ENCODE measurements around the gene AKR1C4. TPM values are rescaled to one million over a fixed set of nuclear protein-coding genes. Genes with fewer than 3 reads are reported as not detected.
"Not testable (repeated sequence)": the region's sequence is repeated elsewhere in the genome, so short reads cannot be mapped to it uniquely, and the experiment has no call there.

The AKR1C4 gene
- total RNA-seq, 1 donor from 2014 or later, result not detected

DNA sequence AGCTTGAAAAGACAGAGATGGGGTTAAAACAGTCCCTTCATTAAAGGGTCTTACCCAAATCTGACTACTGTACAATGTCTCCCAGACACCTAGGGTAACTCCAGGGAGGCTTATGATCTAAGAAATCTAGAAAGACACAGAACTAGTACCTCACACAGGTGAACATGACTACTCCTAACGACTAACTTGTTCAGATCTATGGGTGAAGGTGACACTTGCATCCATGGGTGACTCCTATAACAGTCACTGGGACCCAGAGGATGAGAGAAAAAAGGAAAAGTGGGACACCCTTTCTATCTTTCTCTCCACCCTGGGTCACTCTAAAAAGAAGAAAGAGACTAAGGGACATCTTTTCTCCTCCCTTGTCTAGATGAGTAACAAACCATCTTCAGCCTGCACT is 30.9 kb upstream of the AKR1C4 start:
- no peak overlapping the region for H3K4me3 Mint-ChIP-seq (ENCODE audit: unreplicated experiment)
- H3K27ac Mint-ChIP-seq (ENCODE audit: unreplicated experiment), result no peak overlapping the region
- H3K27me3 Mint-ChIP-seq (ENCODE audit: low read depth), result peaks cover 4% of the 10 kb centered on the region
- peaks cover 9% of the 10 kb centered on the region for H3K36me3 Mint-ChIP-seq (ENCODE audit: low read depth)
- no peak for DNase-seq (ENCODE audit: low spot score)
- TF ChIP-seq, protein P1, sequence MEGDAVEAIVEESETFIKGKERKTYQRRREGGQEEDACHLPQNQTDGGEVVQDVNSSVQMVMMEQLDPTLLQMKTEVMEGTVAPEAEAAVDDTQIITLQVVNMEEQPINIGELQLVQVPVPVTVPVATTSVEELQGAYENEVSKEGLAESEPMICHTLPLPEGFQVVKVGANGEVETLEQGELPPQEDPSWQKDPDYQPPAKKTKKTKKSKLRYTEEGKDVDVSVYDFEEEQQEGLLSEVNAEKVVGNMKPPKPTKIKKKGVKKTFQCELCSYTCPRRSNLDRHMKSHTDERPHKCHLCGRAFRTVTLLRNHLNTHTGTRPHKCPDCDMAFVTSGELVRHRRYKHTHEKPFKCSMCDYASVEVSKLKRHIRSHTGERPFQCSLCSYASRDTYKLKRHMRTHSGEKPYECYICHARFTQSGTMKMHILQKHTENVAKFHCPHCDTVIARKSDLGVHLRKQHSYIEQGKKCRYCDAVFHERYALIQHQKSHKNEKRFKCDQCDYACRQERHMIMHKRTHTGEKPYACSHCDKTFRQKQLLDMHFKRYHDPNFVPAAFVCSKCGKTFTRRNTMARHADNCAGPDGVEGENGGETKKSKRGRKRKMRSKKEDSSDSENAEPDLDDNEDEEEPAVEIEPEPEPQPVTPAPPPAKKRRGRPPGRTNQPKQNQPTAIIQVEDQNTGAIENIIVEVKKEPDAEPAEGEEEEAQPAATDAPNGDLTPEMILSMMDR (IDR thresholded peaks at IDR 0.05), result no peak
- peaks cover 61% of the 10 kb centered on the region for H3K9me3 Mint-ChIP-seq (ENCODE audit: low read depth)
- H3K4me1 Mint-ChIP-seq (ENCODE audit: low read depth), result no peaks in the 10 kb centered on the region

DNA sequence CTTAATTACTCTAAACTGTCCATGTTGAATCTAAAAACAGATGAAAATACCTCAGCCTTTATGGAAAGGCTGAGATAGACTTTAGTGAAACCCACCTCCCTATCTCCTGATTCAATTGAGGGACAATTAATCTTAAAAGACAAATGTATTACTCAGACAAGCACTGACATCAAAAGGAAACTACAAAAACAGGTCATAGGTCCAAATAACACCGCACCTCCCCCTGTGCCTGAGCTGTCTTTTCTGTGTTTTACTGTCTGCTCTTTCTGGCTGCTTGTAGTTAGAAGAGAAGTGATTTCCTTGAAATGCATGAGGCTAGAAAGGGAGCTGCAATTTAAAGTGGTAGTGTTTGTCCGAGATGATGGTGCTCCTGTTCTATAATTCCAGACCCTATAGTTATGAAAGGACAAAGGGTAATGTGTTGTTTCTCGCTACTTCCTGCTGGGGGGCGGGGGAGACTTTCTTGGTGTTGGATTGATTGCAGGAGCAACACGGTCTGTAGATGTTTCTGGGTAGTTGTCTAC is 27.7 kb upstream of the AKR1C4 start:
- no peaks in the 10 kb centered on the region for H3K4me1 Mint-ChIP-seq (ENCODE audit: low read depth)
- peaks cover 9% of the 10 kb centered on the region for H3K36me3 Mint-ChIP-seq (ENCODE audit: low read depth)
- H3K27me3 Mint-ChIP-seq (ENCODE audit: low read depth), result peaks cover 6% of the 10 kb centered on the region
- peaks cover 40% of the 10 kb centered on the region for H3K9me3 Mint-ChIP-seq (ENCODE audit: low read depth)
- DNase-seq (ENCODE audit: low spot score), result no peak
- no peak overlapping the region for H3K4me3 Mint-ChIP-seq (ENCODE audit: unreplicated experiment)
- TF ChIP-seq, protein P1 (IDR thresholded peaks at IDR 0.05), result no peak
- H3K27ac Mint-ChIP-seq (ENCODE audit: unreplicated experiment), result no peak overlapping the region

DNA sequence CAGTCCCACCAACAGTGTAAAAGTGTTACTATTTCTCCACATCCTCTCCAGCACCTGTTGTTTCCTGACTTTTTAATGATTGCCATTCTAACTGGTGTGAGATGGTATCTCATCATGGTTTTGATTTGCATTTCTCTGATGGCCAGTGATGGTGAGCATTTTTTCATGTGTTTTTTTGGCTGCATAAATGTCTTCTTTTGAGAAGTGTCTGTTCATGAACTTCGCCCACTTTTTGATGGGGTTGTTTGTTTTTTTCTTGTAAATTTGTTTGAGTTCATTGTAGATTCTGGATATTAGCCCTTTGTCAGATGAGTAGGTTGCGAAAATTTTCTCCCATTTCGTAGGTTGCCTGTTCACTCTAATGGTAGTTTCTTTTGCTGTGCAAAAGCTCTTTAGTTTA is 21.1 kb upstream of the AKR1C4 start:
- DNase-seq (ENCODE audit: low spot score); H3K27me3 Mint-ChIP-seq (ENCODE audit: low read depth); H3K4me1 Mint-ChIP-seq (ENCODE audit: low read depth); H3K9me3 Mint-ChIP-seq (ENCODE audit: low read depth); H3K27ac Mint-ChIP-seq (ENCODE audit: unreplicated experiment); H3K36me3 Mint-ChIP-seq (ENCODE audit: low read depth); H3K4me3 Mint-ChIP-seq (ENCODE audit: unreplicated experiment): not testable (repeated sequence)

DNA sequence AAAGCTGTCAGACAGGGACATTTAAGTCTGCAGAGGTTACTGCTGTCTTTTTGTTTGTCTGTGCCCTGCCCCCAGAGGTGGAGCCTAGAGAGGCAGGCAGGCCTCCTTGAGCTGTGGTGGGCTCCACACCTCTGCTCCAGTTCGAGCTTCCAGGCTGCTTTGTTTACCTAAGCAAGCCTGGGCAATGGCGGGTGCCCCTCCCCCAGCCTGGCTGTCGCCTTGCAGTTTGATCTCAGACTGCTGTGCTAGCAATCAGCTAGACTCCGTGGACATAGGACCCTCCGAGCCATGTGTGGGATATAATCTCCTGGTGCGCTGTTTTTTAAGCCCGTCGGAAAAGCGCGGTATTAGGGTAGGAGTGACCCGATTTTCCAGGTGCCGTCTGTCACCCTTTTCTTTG is 16.1 kb upstream of the AKR1C4 start:
- not testable (repeated sequence) for DNase-seq (ENCODE audit: low spot score); H3K9me3 Mint-ChIP-seq (ENCODE audit: low read depth); H3K36me3 Mint-ChIP-seq (ENCODE audit: low read depth); H3K4me3 Mint-ChIP-seq (ENCODE audit: unreplicated experiment); H3K27ac Mint-ChIP-seq (ENCODE audit: unreplicated experiment); H3K27me3 Mint-ChIP-seq (ENCODE audit: low read depth); H3K4me1 Mint-ChIP-seq (ENCODE audit: low read depth)

DNA sequence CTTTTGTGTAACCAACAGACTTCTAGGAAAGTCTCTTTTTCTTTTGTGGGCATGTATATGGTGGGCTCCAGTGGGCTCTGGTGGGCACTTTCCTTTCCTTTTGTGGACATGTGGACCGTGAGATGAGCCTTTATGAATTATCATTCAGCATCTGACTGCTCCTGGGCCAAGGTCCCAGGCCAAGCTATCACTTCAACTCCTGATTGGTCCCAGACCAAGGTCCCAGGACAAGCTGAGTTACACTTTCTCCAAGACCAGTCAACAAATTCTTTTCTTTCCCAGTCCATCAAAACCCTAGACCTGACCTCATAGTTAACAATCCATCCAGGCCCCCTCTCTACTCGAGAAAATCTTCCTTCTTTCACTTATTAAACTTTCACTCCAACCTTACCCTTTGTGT is 12.7 kb upstream of the AKR1C4 start:
- Mint-ChIP-seq H3K27ac (ENCODE audit: unreplicated experiment) (no peak overlapping the region), H3K9me3 (ENCODE audit: low read depth) (no peaks in the 10 kb centered on the region), H3K36me3 (ENCODE audit: low read depth) (no peaks in the 10 kb centered on the region), H3K27me3 (ENCODE audit: low read depth) (peaks cover 10% of the 10 kb centered on the region), H3K4me3 (ENCODE audit: unreplicated experiment) (no peak overlapping the region), H3K4me1 (ENCODE audit: low read depth) (no peaks in the 10 kb centered on the region)
- no peak for DNase-seq (ENCODE audit: low spot score)
- TF ChIP-seq, protein P1 (IDR thresholded peaks at IDR 0.05), result no peak

DNA sequence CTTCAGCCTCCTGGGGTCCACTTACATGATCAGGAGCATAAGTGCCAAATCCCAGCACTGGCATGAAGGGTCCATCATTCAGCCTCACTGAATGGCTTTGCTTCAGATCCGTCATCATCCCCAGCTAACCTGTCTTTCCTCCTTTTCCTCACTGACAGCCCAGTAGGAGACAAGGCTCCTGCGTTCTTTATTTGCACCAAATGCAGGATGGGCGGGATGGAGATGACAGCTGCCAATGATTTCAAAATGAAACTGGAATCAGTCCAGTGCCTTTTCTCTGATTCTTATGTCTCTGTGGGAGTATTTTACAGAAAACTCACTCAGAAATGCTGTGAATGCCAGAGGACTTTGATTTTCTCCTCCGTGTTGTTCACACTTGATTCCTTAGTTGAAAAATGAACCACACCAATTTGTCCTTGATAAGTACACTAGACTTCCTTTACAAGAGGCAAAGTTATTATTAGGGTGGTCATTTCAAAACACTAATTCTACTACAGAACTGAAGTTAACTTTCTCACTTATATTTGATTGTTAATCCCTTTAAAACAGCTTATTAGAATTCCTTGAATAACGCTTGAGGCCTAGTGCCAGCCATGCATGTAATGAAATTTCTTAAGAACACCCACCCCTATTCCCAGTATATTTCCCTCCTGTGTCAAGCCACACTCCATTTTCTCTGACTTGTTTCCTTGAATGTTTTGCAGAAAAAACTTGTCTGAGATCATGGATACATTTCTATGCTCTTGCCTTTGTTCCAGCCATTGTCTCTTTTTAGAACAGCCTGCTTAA is 11.5 kb upstream of the AKR1C4 start, which contains the start of gene AKR1C8:
AKR1C8 (minus strand) TSS at position 164 of the 789 bp plus-strand sequence; CDS start at position 118, 46 bp downstream.
- no peaks in the 10 kb centered on the region for H3K36me3 Mint-ChIP-seq (ENCODE audit: low read depth)
- TF ChIP-seq, protein P1 (IDR thresholded peaks at IDR 0.05), result no peak
- peaks cover 13% of the 10 kb centered on the region for H3K27me3 Mint-ChIP-seq (ENCODE audit: low read depth)
- DNase-seq (ENCODE audit: low spot score), result no peak
- no peak within 1 kb of the TSS for H3K27ac Mint-ChIP-seq (ENCODE audit: unreplicated experiment)
- no peak within 1 kb of the TSS for H3K4me3 Mint-ChIP-seq (ENCODE audit: unreplicated experiment)
- no peaks in the 10 kb centered on the region for H3K9me3 Mint-ChIP-seq (ENCODE audit: low read depth)
- no peaks in the 10 kb centered on the region for H3K4me1 Mint-ChIP-seq (ENCODE audit: low read depth)
